Measurements from ENCODE around the gene LCE3E. TPM values are rescaled to one million over a fixed set of nuclear protein-coding genes. Genes with fewer than 3 reads are reported as not detected.

Gene LCE3E
- total RNA-seq, 1 experiment from 2014 or later: not detected

GRCh38 chr1:152517237-152517811, 49.3 kb downstream of the LCE3E start:
- Mint-ChIP-seq H3K27me3 (ENCODE audit: insufficient read depth, unreplicated experiment) (no peaks in the 10 kb centered on the region), H3K36me3 (ENCODE audit: insufficient read depth, unreplicated experiment) (no peaks in the 10 kb centered on the region), H3K4me1 (ENCODE audit: low read depth, unreplicated experiment) (peaks cover 25% of the 10 kb centered on the region), H3K9me3 (ENCODE audit: unreplicated experiment) (no peaks in the 10 kb centered on the region), H3K4me3 (ENCODE audit: unreplicated experiment) (no peak overlapping the region), H3K27ac (ENCODE audit: unreplicated experiment) (no peak overlapping the region)
- CTCF ChIA-PET: no interaction called here
- no peak for DNase-seq
- no peaks in the 10 kb centered on the region for H3K27me3 ChIP-seq (replicated peaks; ENCODE audit: control insufficient read depth, insufficient read depth, low read length)
- H3K36me3 ChIP-seq (ENCODE audit: control insufficient read depth, insufficient read depth, low read length): no peaks in the 10 kb centered on the region
- H3K9me3 ChIP-seq: no peaks in the 10 kb centered on the region
- BruUV-seq (replicated peaks): no TSS peak
- TF ChIP-seq CTCF (IDR thresholded peaks at IDR 0.05; ENCODE audit: insufficient read depth in 1 of 2, low read depth in 1 of 2, low read length in 1 of 2, severe bottlenecking in 1 of 2, unreplicated experiment in 1 of 2): no peak
- POLR2A ChIA-PET: interaction anchor here (0.6 kb wide), 1 partner anchor 26 kb away, joined by 3 read pairs; no protein-coding TSS in a partner anchor
- intact Hi-C loops (cut with micrococcal nuclease; ENCODE audit: unreplicated experiment): no loop called here
- H3K4me3 ChIP-seq (ENCODE audit: low read depth, low read length): no peak overlapping the region
- peaks cover 15% of the 10 kb centered on the region for H3K4me1 ChIP-seq

- H3K4me3 Mint-ChIP-seq (ENCODE audit: unreplicated experiment): peak overlapping the region; percentile 71
- no peaks in the 10 kb centered on the region for H3K9me3 ChIP-seq
Measured at GRCh38 chr1:152516082-152516481, 50.5 kb downstream of the LCE3E start.

More at GRCh38 chr1:152516082-152516481, 50.5 kb downstream of the LCE3E start:
- peaks cover 32% of the 10 kb centered on the region for H3K4me1 Mint-ChIP-seq (ENCODE audit: low read depth, unreplicated experiment)
- no peaks in the 10 kb centered on the region for H3K36me3 Mint-ChIP-seq (ENCODE audit: insufficient read depth, unreplicated experiment)
- ChIA-PET POLR2A (no interaction called here), CTCF (interaction anchor here (1.0 to 1.1 kb wide), 2 partner anchors 17 to 18 kb away, joined by 3 to 5 read pairs; no protein-coding TSS in a partner anchor)
- no peaks in the 10 kb centered on the region for H3K36me3 ChIP-seq (ENCODE audit: control insufficient read depth, insufficient read depth, low read length)
- peaks cover 16% of the 10 kb centered on the region for H3K4me1 ChIP-seq
- H3K4me3 ChIP-seq (ENCODE audit: low read depth, low read length): no peak overlapping the region
- H3K27me3 Mint-ChIP-seq (ENCODE audit: insufficient read depth, unreplicated experiment): no peaks in the 10 kb centered on the region
- H3K27ac Mint-ChIP-seq (ENCODE audit: unreplicated experiment): no peak overlapping the region
- no peaks in the 10 kb centered on the region for H3K9me3 Mint-ChIP-seq (ENCODE audit: unreplicated experiment)
- no peak for DNase-seq
- no peaks in the 10 kb centered on the region for H3K27me3 ChIP-seq (replicated peaks; ENCODE audit: control insufficient read depth, insufficient read depth, low read length)
- no TSS peak for BruUV-seq (replicated peaks)
- intact Hi-C loops (cut with micrococcal nuclease; ENCODE audit: unreplicated experiment): no loop called here
- no peak for TF ChIP-seq CTCF (IDR thresholded peaks at IDR 0.05; ENCODE audit: insufficient read depth in 1 of 2, low read depth in 1 of 2, low read length in 1 of 2, severe bottlenecking in 1 of 2, unreplicated experiment in 1 of 2)

Other genes starting within 250 kb of the LCE3E start
- gene FLG, start 241.5 kb downstream of the LCE3E start, total RNA-seq (2022): not detected in 2 replicates
- not detected in 2 replicates for gene FLG2, start 206.8 kb downstream of the LCE3E start, total RNA-seq (2022)
- not detected in 2 replicates for gene CRNN, start 152.5 kb downstream of the LCE3E start, total RNA-seq (2022)
- gene LCE5A, start 56.0 kb downstream of the LCE3E start, total RNA-seq (2022): not detected in 2 replicates
- not detected in 2 replicates for gene CRCT1, start 52.3 kb downstream of the LCE3E start, total RNA-seq (2022)
- not detected in 2 replicates for gene LCE3D, start 13.7 kb upstream of the LCE3E start, total RNA-seq (2022)
- gene LCE3C, start 33.5 kb upstream of the LCE3E start, total RNA-seq (2022): not detected in 2 replicates
- gene LCE3B, start 47.0 kb upstream of the LCE3E start, total RNA-seq (2022): not detected in 2 replicates
- gene LCE3A, start 56.3 kb upstream of the LCE3E start, total RNA-seq (2022): not detected in 2 replicates
- gene LCE2D, start 96.6 kb upstream of the LCE3E start, total RNA-seq (2022): not detected in 2 replicates
- gene LCE2C, start 108.5 kb upstream of the LCE3E start, total RNA-seq (2022): not detected in 2 replicates
- gene LCE2B, start 119.3 kb upstream of the LCE3E start, total RNA-seq (2022): not detected in 2 replicates
- not detected in 2 replicates for gene LCE2A, start 131.6 kb upstream of the LCE3E start, total RNA-seq (2022)
- not detected in 2 replicates for gene LCE4A, start 141.4 kb upstream of the LCE3E start, total RNA-seq (2022)
- not detected in 2 replicates for gene KPRP, start 191.2 kb upstream of the LCE3E start, total RNA-seq (2022)
- not detected in 2 replicates for gene LCE1F, start 208.4 kb upstream of the LCE3E start, total RNA-seq (2022)
- not detected in 2 replicates for gene LCE1E, start 219.5 kb upstream of the LCE3E start, total RNA-seq (2022)
- gene LCE1D, start 229.9 kb upstream of the LCE3E start, total RNA-seq (2022): not detected in 2 replicates
- not detected in 2 replicates for gene LCE1C, start 239.9 kb upstream of the LCE3E start, total RNA-seq (2022)
- gene LCE1B, start 245.2 kb upstream of the LCE3E start, total RNA-seq (2022): not detected in 2 replicates

Data from Caco-2 (cell line).